ENCODE data around the gene CMTM3. TPM values are rescaled to one million over a fixed set of nuclear protein-coding genes. Genes with fewer than 3 reads are reported as not detected.

Gene CMTM3
- total and polyA plus RNA-seq, 2 of the 4 experiments (the other 2 are of a cell fraction) = 4.5 to 35.5 TPM

- TF ChIP-seq POLR2A (IDR thresholded peaks at IDR 0.05; ENCODE audit: low read depth, low read length) = no peak
These were observed 15.4 kb upstream of the CMTM3 start (continued) for GRCh38 chr16:66588981-66589713.

DNA sequence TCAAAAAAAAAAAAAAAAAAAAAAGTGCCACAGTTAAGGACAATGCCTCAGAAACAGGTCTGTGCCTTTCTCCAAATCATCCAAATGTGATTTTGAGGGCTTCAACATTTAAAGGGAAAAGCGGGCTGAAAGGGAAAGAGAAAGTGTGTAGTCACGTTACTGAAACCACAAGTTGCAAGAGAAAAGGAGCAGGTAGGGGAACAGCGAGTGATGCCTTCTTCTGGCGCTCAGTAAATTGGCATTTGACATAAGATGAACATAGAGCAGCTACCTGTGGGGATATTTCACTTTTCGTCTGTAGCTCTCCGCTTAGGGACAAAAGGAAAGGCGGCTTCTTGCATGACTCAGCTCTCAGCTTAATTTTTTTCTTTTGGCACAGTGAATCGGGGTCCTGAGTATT, 14.2 kb upstream of the CMTM3 start:
- TF ChIP-seq USF2 (IDR thresholded peaks at IDR 0.05; ENCODE audit: low read depth, low read length) (no peak), MAZ (IDR thresholded peaks at IDR 0.05; ENCODE audit: borderline replicate concordance, low read depth, low read length) (no peak), RFX5 (IDR thresholded peaks at IDR 0.05; ENCODE audit: low read depth, low read length) (no peak), CEBPB (IDR thresholded peaks at IDR 0.05; ENCODE audit: low read depth, low read length) (no peak), NFE2L2 (IDR thresholded peaks at IDR 0.05; ENCODE audit: low read depth, low read length) (no peak), SMC3 (IDR thresholded peaks at IDR 0.05; ENCODE audit: low read depth, low read length) (no peak), RAD21 (IDR thresholded peaks at IDR 0.05; ENCODE audit: low read length) (no peak), BHLHE40 (IDR thresholded peaks at IDR 0.05; ENCODE audit: low read depth, low read length) (no peak)
- Histone ChIP-seq H3K4me2 (ENCODE audit: low read depth, low read length) (no peak overlapping the region), H3K56ac (ENCODE audit: extremely low read depth, insufficient read depth, low read length) (no peak overlapping the region), H3K36me3 (ENCODE audit: control insufficient read depth, insufficient read depth, low read length) (no peaks in the 10 kb centered on the region), H4K8ac (ENCODE audit: low read depth in 2 of 2, low read length in 2 of 2) (no peak overlapping the region), H2BK15ac (ENCODE audit: low read depth, low read length) (no peak overlapping the region), H3K4me3 (ENCODE audit: insufficient read depth, low read depth, low read length) (no peak overlapping the region), H3K14ac (replicated peaks; ENCODE audit: low read depth, low read length) (no peak overlapping the region), H3K9me1 (ENCODE audit: insufficient read depth, low read length) (no peaks in the 10 kb centered on the region), H4K91ac (ENCODE audit: insufficient read depth, low read depth, low read length) (no peak overlapping the region), H2BK20ac (ENCODE audit: low read depth, low read length) (no peak overlapping the region), H3K4ac (ENCODE audit: low read depth, low read length) (no peak overlapping the region), H3K18ac (ENCODE audit: low read depth, low read length) (no peak overlapping the region), H2AK9ac (replicated peaks; ENCODE audit: low read depth, low read length, poor library complexity) (no peak overlapping the region), H3K23ac (ENCODE audit: low read depth, low read length) (no peak overlapping the region), H3K27ac (ENCODE audit: insufficient read depth, low read length) (no peak overlapping the region), H4K20me1 (ENCODE audit: insufficient read depth, low read length) (no peaks in the 10 kb centered on the region), H3K79me1 (ENCODE audit: low read depth in 1 of 2, low read length in 2 of 2) (no peaks in the 10 kb centered on the region), H3K9me3 (ENCODE audit: control insufficient read depth, insufficient read depth, low read length) (peaks cover 8% of the 10 kb centered on the region), H2AK5ac (ENCODE audit: low read depth, low read length) (no peak overlapping the region), H4K5ac (ENCODE audit: low read depth, low read length) (no peak overlapping the region), H3K27me3 (ENCODE audit: control insufficient read depth, insufficient read depth, low read length) (peaks cover 32% of the 10 kb centered on the region), H3K4me1 (ENCODE audit: control insufficient read depth, insufficient read depth, low read length) (no peaks in the 10 kb centered on the region), H2BK5ac (ENCODE audit: low read depth, low read length, poor library complexity, severe bottlenecking) (no peak overlapping the region), H2BK120ac (ENCODE audit: low read depth, low read length) (no peak overlapping the region), H3K9ac (ENCODE audit: low read depth, low read length) (no peak overlapping the region), H2AFZ (replicated peaks; ENCODE audit: low read length, poor library complexity) (no peak overlapping the region)
- intact Hi-C loops (cut with micrococcal nuclease) = no loop called here
- POLR2A ChIA-PET (ENCODE audit: unreplicated experiment) = interaction anchor here (0.5 kb wide), 1 partner anchor 26 kb away, joined by 5 read pairs; no protein-coding TSS in a partner anchor
- in situ Hi-C loops (cut with MboI; ENCODE audit: low sequenced_read_pairs) = no loop called here
- WGBS, 2 experiments (ENCODE audit: extremely low coverage in 2 of 2, insufficient read length in 1 of 2) = 100% methylated on average over 4 of the region's 8 CpGs; no CpG with 5 or more reads in 1 of the 2 experiments
- DNase-seq = no peak
- ATAC-seq (ENCODE audit: low read depth) = no peak
- dilution Hi-C loops (cut with HindIII; ENCODE audit: low sequenced_read_pairs, unreplicated experiment) = no loop called here
- CTCF ChIA-PET = interaction anchor here (0.9 kb wide), 1 partner anchor 9 kb away, joined by 3 read pairs; no protein-coding TSS in a partner anchor
- no TSS peak for BruUV-seq (replicated peaks)
